NCI-H1092 treated with DMSO at 0.1 percent for 48 hours (cell line): ENCODE data around the gene TRAPPC3.

ENCODE experiments used
- DNase-seq: peaks from one replicate; lab custom pipeline; 2025; lab: John Stamatoyannopoulos, UW

The TRAPPC3 gene

DNA sequence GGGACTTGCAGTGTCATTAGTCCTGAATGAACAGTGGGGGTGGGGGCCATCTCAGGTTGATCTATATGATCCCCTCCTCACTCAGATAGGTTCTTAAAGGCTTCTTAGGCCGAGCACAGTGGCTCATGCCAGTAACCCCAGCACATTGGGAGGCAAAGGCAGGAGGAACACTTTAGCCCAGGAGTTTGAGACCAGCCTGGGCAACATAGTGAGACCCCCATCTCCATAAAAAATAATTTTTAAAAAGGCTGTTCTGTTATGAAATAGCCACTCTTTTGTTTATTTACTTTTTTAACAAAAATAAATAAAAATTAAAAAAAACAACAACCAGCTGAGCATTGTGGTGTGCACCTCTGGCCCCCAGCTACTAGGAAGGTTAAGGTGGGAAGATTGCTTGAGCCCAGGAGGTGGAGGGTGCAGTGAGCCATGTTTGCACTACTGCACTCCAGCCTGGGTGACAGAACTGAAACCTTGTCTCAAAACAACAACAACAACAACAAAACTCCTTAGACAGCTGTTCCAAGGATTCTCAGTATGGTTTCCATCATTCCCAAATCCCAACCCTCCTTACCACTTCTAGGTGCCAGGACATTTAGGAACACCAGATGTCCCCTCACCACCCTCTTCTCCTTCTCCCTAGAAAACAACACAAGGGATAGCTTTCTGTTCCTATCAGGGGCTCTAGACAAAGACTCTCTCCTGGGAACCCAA lies 2.0 kb upstream of the TRAPPC3 start:
- no peak for DNase-seq

DNA sequence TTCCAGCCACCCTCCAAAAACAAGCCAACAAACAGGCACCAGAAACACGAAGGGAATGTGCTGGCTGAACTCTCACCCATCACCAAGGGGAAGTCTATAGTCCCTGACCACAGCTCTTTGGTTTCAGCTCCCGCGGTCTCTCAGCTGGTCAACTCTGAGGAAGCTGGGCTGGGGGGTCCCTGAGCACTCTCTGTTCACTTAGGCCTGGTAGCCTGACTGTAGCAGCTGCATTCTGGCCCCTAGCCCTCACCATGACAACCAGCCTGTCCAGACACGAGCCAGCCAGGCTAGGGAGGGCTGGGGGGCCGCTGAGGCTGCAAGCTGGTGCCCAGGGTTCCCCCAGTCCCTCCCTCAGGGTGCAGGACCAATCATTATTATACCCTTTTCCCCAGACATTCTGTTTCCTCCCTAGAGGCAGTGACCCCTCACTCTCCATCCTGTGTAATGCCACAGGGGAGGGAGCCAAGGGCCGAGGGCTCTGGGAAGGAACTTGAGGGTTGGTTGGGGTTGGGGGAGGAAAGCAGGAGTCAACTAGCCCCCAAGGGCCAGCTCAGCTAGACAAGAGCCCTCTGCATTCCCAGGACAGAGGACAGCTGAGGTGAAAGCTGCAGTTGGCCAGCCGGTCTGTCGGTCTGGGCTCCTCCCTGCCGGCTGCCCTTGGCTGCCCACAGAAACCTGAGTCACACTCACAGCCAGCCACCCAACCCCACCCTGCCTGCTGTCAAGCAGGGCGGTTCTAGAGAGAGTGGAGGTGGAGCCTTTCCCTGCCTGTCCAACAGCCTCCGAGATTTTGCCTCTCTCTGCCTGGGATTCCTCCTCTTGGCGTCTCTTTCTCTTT lies 1.2 kb upstream of the TRAPPC3 start:
- peak; percentile 79 for DNase-seq

DNA sequence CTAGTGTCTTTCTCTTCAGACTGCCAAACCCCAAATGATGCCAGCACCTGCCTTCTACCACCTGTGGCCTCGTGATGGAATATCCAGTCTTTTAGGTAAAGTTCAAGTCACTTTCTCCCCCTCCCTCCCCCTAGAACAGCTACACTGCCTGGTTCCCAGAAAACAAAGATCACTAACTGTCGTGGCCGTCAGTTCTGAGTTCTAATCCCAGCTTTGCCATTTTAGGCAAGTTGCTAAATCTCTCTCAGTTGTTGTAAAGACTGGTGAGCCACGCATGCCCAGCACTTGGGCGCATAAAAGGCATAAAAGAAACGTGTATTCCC lies 648 bp upstream of the TRAPPC3 start:
- DNase-seq, result no peak

DNA sequence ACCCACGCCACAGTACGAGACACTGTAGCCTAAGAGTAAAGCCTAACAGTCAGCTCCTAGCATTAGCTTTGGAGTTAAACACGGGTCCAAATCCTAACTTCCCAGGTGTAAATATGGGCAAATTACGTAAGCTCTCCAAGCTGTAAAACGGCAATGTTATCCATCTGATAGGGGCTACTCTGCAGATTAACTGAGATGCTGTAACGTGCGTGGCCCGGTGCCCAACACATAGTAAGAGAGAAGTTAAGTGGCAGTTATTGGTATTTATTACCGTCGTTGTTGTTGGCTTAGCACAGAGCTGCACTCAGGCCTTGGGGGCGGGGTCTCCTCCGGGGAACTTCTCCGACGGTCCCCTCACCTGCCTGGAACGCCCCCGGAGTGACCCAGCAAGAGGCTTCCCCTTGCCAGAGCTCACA lies 457 bp downstream of the TRAPPC3 start:
- no peak for DNase-seq

DNA sequence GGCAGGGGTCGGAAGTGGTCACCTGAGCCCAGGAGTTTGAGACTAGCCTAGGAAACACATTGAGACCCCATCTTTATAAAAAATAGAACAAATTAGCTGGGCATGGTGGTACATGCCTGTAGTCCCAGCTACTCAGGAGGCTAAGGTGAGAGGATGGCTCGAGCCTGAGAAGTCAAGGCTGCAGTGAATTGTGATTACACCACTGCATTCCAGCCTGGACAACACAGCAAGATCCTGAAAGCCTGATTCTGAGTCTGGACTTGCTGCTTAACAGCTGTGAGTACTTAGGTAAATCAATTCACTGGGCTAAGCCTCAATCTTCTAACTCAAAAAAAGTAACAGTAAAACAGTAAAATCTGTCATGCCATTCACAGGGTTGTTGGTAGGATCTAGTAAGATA lies 4.9 kb downstream of the TRAPPC3 start:
- no peak for DNase-seq

DNA sequence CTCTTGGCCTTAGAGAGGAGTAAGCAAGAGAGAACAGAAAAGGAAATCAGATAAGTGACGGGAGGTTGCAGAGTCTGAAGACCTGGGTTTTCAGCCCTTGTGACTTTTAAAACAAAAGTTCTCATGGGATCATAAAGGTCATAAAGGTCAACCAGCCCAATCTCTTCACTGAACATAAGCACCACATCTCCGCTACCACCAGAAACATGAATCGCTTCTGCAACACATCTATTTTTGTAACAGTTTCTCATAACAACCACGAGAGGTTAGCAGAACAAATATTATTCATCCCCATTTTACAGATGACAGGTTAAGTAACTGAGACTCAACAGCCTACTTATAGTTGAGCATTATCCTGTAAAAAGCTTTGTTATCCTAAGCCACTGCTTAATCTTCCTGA lies 5.9 kb downstream of the TRAPPC3 start:
- DNase-seq, result no peak

DNA sequence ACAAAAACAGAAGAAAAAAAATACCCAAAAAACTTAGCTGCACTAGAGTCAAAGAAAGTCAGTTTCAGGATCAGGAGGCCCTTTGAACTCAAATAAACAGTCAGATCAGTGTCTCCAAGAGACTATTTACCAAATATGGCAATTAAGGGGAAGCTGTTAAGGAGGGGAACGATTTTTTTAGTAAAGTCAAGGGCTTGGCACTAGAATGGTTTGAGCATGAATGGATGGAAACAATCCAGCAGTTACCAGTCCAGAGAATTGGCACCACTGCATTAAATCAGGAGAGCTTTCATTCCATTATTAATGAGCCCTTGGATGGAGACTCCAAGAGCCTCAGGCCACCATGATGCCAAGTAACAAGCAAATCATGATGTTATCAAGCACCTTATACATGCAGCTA lies 7.2 kb downstream of the TRAPPC3 start:
- DNase-seq, result peak; percentile 73

DNA sequence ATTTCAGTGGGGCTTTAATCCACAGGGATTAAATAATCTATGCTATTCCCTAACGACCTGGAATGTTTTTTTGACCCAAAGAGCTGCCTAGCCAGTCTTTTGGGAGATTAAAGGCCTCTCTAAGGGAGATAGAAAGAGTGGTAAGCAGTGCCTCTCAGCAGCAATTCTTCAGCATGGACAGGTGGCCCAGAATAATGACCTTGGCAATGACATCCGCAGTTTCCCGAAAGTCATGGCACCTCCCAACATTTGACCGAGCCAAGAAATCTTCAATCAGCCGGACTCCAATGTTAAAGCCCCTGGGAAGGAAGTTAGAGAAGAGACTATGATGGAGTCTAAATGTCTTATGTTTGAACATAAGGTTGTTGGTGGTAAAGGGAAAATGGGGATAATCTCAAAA lies 9.8 kb downstream of the TRAPPC3 start:
- no peak for DNase-seq

DNA sequence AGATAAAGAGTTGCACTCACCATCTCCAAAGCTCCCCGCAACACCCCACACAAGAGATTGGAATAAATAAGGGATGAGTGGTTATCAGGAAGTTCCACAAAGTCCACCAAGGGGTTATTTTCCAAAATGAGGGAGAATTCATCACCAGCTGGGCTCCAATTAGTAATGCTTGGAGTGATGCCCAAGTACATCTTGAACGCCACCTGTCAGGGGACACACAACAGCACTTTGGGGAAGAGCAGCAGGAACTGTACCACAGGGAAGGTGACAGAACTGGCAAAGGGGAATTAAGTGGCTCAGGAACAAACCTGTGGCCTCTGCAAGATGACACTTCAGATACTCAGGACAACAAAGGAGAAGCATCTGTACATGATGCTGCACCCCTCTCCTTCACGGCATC lies 11.5 kb downstream of the TRAPPC3 start:
- peak; percentile 46 for DNase-seq

DNA sequence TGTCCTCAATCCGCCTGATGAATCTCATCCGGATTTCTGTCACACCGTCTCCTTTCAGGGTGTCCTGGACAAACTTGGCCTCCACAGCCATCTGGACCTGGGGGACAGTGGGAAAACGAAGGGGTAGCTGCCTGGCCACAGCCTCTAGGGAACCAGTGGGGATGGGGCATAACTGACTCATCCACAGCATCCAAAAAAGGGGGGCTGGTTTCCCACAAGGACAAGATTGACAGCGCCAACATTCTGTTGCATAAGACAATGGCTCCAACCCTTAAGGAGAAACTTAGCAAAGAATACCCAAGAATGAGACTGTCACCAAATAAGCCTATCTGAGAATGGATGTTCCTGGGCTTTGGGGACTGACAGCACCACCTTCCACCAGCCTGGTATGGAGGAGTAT lies 12.1 kb downstream of the TRAPPC3 start:
- DNase-seq, result no peak

DNA sequence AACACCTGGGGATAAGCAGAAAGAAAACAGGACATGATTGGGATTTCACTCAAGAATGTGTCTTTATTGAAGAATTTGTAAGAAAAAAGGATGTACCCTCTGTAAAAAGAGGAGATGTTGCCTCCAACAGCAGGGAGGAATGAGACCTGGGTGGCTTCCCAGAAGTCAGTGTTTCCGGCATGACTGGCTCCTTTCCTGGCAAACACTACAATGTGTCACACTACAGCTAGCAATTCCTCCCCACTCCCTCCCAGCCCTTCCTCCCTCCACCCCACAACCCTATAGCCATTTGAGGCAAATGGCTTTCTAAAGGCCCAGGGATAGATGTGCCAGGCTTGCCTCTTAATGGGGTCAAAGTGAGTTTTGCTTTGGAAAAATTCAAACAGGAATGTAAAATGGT lies 12.8 kb downstream of the TRAPPC3 start:
- DNase-seq, result no peak

DNA sequence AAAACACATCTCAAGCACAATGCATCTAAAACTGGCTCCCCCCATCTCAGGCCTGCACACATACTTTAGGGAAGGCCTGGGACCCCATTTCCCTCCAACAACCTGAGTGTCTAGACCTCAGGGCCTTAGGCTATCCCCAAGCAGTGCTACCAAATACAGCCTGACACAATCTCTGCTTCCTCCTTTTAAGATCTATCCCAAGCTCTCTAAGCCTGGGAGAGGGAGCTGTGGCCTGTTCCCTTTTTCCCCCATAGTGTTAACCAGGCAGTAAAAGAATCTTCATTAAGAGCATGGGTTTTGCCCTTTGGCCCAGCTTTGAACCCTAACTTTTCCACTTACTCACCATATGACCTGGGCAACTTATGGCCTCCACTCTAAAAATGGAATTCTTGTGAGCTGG lies 13.5 kb downstream of the TRAPPC3 start:
- no peak for DNase-seq

DNA sequence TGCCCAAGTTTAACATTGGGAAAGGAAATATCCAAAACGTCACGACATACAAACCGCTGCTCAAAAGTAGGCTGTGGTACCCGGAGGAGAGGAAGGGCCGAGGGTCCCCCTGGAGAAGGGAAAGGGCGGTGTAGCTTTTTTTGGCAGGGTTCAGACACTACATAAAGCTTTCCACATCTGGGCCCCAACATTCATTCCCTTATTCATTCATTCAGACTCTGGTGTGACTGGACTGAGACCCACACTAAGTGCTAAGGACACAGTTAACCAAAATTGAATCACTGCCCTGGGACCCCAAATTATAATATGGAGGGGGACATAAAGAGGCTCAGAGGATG lies 14.0 kb downstream of the TRAPPC3 start:
- DNase-seq, result no peak

DNA sequence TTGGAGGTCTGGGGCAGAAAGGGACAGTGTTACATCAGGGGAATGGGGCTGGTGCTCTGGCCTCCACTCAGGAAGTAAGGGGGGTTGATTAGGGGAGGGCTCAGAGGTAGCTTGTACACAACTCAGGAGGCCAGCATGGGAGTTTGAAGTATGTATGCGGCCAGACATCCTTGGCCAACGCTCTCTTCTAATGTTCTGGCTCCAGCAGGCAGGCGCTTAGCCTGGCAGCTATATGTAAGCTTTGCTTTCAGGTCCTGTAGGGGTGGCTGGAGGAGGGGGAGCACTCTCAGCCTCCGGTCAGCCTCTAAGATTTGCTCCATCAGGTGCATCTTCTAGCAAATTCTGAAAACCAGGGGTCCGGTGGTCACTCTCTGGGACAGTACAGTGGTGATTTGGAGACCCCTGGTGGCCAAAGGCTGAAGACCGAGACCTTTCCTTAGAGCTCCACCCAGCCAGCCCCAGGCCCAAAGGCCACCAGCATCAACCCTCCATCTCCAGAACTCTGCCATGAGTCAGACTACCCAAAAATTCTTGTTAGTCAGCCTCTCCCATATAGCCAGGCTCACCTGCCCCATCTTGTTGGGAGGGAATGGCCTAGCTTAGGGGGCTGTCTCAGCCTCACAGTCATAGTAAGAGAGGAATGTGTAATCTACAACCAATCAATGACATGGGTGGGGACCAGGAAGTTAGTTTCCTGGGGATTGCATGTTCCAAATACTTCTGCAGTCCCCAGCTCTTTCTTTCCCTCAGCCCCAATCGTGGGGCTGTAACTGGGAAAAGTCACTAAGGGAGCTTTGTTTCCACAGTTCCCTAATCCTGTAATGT lies 14.6 kb downstream of the TRAPPC3 start:
- DNase-seq, result peak; percentile 63

DNA sequence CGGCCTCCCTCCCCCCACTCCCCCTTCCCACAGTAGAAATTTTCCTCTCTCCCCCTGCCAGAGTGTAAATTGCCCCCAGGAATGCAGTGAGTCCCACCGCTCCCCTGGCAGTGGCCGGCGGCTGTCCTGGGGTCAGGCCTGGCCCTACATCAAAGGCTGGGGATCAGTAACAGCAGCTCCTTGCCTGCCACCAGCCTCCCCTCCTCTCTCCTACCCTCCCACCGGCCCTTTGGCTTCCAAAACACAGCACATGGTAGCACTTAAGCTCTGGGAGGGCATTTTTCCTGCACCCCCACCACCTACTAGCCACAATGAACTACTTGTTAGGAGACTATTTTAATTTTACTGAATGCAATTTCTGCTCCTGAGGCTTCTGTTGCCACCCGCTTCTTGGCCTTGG lies 15.3 kb downstream of the TRAPPC3 start:
- DNase-seq, result no peak

DNA sequence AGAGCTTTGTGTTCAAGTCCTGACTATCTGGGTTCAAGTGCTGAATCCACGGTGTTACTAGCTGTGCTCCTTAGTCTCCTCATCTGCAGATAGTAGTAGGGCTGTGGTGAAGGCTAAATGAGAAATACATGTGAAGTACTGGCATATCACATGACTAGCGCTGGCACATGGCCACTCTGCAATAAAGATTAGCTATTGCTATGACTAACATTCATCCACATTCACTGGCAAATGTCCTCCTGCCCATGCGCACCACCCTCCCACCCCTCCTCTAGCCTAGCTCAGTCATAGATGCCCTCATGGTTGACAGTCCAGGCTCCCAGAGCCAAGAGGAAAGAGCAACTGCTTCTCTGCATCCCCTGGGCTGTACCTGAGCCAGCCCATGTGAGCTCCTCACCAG lies 15.8 kb downstream of the TRAPPC3 start:
- peak; percentile 19 for DNase-seq

DNA sequence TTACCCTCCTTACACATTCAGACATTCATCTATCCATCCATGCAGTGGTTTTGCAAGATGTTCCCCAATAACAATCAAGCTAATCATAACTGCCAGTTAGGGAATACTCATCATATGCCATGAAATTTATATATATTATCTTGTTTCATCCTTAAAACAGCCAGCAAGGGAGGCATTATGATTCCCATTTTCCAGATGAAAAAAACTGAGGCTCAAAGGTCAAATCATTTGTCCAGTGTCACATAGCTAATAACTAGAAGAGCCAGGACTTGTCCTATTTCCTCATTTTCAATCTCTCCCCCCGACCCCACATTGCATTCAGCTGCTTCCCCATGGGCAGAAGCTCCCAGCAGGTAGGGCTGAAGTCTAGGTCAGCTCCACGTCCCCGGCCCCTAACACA lies 17.3 kb downstream of the TRAPPC3 start:
- no peak for DNase-seq

DNA sequence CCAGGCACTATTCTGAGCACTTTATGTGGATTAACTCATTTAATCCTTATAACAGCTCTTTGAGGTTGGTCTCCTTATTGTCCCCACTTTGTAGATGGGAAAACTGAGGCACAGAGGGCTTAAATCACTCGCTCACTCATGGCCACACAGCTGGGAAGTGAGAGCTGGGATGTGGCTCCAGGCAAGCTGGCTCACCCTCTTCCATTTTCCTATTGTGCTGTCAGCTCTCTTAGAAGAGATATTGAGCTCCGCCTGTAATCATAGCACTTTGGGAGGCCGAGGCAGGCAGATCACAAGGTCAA lies 20.4 kb downstream of the TRAPPC3 start:
- DNase-seq, result no peak

DNA sequence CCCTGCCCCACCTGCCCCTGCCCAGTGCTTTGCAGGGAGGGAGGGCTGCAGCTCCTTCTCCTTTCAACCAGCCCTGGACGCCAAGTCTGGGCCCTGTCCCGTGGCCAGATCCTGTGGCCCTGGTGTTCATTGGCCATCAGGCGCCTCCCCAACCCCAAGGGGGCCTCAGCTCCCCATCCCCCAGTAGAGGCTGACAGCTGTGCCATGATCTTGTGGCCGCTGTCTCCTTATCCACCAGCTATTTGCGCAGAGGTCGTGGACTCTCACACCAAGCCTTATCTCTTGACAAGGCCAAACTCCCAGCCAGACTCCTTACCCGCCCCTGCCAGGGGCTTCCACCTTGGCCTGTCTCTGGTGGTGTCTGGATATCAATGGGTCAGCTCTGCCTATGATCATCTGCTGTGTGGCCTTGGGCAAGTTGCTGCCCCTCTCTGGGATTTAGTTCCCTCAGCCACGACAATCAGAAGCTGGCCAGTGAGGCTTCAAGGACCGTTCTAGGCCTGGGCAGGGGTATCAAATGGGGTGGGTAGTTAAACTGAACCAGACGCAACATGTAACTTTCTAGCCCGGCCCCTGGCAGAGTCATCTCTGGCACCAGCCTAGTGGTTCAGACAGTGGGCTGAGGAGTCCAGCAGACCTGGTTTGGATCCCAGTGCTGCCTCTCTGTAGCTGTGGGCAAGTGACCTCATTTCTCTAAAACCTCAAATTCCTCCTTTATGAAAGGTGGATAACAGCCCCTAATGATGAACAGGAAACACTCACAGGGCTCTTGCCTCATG lies 21.0 kb downstream of the TRAPPC3 start:
- DNase-seq, result no peak

DNA sequence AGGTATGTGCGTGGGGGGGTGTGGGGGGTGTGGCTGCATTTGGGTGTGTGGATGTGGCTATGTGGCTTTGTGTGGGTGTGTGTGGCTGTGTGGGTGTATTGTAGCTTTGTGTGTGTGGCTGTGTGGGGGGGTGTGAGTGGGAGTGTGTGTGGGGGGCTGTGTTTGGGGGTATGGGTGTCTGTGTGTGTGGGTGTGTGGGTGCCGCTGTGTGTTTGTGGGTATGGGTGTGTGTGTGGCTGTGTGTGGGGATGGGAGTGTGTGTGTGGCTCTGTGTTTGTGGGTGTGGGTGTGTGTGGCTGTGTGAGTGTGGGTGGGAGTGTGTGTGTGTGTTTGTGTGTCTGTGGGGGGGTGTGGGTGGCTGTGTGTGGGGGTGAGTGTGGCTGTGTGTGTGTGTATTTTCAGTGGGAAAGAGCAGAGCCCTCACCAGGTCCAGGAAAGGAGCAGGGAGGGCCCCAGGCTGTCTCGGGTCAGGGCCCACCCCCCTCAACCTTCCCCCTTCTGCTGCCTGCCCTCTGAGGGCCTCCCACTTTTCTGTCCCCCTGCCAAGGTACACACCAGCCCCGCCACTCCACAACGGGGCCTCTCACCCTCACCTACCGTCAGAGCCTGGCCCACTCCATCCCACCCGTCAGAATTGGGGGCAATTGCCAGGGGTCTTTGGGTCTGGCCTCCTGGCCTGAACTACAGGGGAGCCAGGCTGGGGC lies 22.3 kb downstream of the TRAPPC3 start:
- DNase-seq, result no peak

DNA sequence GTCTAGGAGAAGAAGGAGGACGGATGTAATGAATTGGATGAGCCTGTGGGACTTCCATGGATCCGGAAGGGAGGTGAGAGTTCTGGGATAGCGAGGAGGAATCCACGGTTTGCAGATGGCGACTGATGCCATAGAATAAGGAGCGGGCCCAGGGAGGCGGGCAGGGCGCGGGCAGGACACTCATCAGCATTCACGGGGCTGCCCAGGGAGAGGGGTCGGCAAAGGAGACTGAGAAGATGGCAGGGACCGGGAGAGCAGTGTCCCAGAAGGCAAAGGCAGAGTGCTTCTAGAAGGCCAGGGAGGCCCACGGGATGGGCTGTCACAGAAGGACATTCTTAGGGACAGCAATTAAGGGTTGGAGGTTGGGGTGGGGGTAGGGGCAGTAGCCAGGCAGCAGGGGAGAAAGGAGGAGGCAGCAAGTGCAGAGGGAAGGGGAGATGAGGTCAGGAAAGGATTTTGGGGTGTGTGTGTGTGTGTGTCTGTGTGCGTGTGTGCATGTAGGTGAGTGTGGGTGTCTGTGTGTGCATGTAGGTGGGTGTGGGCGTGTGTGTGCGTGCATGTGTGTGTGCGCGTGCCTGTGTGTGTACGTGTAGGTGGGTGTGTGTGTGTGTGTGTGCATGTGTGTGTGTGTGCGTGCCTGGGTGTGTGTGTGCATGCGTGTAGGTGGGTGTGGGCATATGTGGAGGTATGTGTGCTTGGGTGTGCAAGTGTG lies 23.1 kb downstream of the TRAPPC3 start:
- no peak for DNase-seq
